ENCODE data around the gene FAXDC2. TPM values are rescaled to one million over a fixed set of nuclear protein-coding genes. Genes with fewer than 3 reads are reported as not detected.

Gene FAXDC2
- total and polyA plus RNA-seq, 10 of the 15 experiments (the other 5 are each of a cell fraction or from before 2014, with no cell fraction given): 0.13 to 1.8 (median 0.35) TPM

- TF ChIP-seq SKIL (IDR thresholded peaks at IDR 0.05; ENCODE audit: low read depth, poor library complexity, severe bottlenecking) (no peak), E4F1 (IDR thresholded peaks at IDR 0.05; ENCODE audit: borderline replicate concordance, partially characterized antibody) (no peak), HSF1 (IDR thresholded peaks at IDR 0.05; ENCODE audit: low read depth, low read length) (no peak), RB1 (IDR thresholded peaks at IDR 0.05; ENCODE audit: borderline replicate concordance) (no peak), NKRF (conservative IDR thresholded peaks at IDR 0.05) (no peak), CHD2 (IDR thresholded peaks at IDR 0.05; ENCODE audit: borderline replicate concordance, low read depth, low read length) (no peak), ATF3 (IDR thresholded peaks at IDR 0.05; ENCODE audit: borderline replicate concordance, extremely low read depth, low read depth, low read length) (no peak), CEBPB (IDR thresholded peaks at IDR 0.05; ENCODE audit: borderline replicate concordance in 1 of 2, low read depth in 2 of 2, low read length in 2 of 2) (no peak), ZZZ3 (IDR thresholded peaks at IDR 0.05; ENCODE audit: control insufficient read depth, insufficient read length, low read depth) (no peak)
Measured at GRCh38 chr5:154871734-154872133, 21.3 kb upstream of the FAXDC2 start (continued).
